Measurements from ENCODE around the gene ARL3.
"Not testable (repeated sequence)": the region's sequence is repeated elsewhere in the genome, so short reads cannot be mapped to it uniquely, and the experiment has no call there.

ARL3 gene

GRCh38 chr10:102701796-102702195 is 12.4 kb downstream of the ARL3 start:
- no peak for DNase-seq

GRCh38 chr10:102701272-102701671 is 12.9 kb downstream of the ARL3 start:
- no peak for DNase-seq

- no peak for DNase-seq
These were observed 15.3 kb downstream of the ARL3 start for GRCh38 chr10:102698894-102699293.

GRCh38 chr10:102696736-102697135 is 17.5 kb downstream of the ARL3 start:
- DNase-seq = no peak

GRCh38 chr10:102695401-102695800 is 18.8 kb downstream of the ARL3 start:
- not testable (repeated sequence) for DNase-seq

GRCh38 chr10:102691285-102692066 is 22.7 kb downstream of the ARL3 start:
- DNase-seq = no peak

- DNase-seq = no peak
These were observed 30.5 kb downstream of the ARL3 start for GRCh38 chr10:102683736-102684135.

- no peak for DNase-seq
These were observed 31.2 kb downstream of the ARL3 start for GRCh38 chr10:102682981-102683380.

GRCh38 chr10:102682416-102682815 is 31.8 kb downstream of the ARL3 start:
- DNase-seq = no peak

GRCh38 chr10:102681696-102682095 is 32.5 kb downstream of the ARL3 start:
- no peak for DNase-seq

- DNase-seq = no peak
These were observed 34.6 kb downstream of the ARL3 start for GRCh38 chr10:102679596-102679995.

- peak; percentile 45 for DNase-seq
These were observed 35.3 kb downstream of the ARL3 start for GRCh38 chr10:102678842-102679289.

- DNase-seq = no peak
These were observed 36.2 kb downstream of the ARL3 start for GRCh38 chr10:102678068-102678400.

GRCh38 chr10:102677331-102678067 is 36.7 kb downstream of the ARL3 start:
- DNase-seq = no peak

GRCh38 chr10:102676534-102677315 is 37.5 kb downstream of the ARL3 start:
- no peak for DNase-seq

GRCh38 chr10:102675666-102676533 is 38.3 kb downstream of the ARL3 start:
- DNase-seq = no peak

GRCh38 chr10:102675011-102675665 is 39.1 kb downstream of the ARL3 start:
- DNase-seq = no peak

- no peak for DNase-seq
These were observed 39.6 kb downstream of the ARL3 start for GRCh38 chr10:102674566-102674965.

GRCh38 chr10:102673819-102674511 is 40.2 kb downstream of the ARL3 start:
- peak; percentile 71 for DNase-seq

- DNase-seq = no peak
These were observed 40.9 kb downstream of the ARL3 start for GRCh38 chr10:102673236-102673818.

- DNase-seq = no peak
These were observed 43.2 kb downstream of the ARL3 start for GRCh38 chr10:102670871-102671434.
